Endothelial cell of hepatic sinusoid (primary cell): ENCODE data around the gene DLL4.

Source experiments
- in situ Hi-C: cut with HindIII; loops from 2 replicates; pipeline ENCODE4 v1.10.0; 2017; ENCODE audit warnings: low sequenced_read_pairs

DLL4 gene

DNA sequence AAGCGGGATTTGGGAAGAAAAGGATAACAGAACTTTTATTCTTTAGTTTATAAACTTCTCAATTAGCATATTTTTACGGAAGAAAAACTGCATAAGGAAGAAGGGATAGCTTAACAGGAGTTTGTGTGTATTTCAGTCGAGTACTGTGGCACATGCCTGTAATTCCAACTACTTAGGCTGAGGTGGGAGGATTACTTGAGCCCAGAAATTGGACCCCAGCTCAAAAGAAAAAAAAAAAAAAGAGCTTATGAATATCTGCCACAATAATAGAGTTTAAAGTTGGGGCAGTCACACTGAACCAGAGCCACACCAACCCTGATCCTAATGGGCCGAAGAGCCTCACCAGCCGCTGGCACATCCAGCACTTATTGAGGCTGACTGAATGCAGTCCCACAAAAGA is 55.3 kb downstream of the DLL4 start:
- in situ Hi-C loops = no loop called here

DNA sequence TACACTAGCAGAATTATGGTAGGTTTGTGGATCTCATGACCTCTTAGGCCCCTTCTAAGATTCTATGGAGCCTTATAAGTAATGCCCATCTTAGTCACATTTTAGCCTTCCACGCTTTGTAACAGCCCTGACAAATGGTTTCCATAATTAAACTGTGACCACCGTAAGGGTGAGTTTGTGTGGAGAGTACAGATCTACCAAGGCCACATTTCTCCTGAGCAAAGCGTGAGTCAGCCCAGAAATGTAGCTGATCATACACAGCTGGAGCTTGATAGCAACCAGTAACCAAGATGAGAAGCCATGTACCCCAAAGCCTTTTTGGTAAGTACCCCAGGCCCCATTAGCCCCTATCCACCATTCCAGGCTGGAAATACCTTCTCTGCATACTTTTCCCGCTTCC is 55.8 kb downstream of the DLL4 start:
- in situ Hi-C loops = no loop called here

DNA sequence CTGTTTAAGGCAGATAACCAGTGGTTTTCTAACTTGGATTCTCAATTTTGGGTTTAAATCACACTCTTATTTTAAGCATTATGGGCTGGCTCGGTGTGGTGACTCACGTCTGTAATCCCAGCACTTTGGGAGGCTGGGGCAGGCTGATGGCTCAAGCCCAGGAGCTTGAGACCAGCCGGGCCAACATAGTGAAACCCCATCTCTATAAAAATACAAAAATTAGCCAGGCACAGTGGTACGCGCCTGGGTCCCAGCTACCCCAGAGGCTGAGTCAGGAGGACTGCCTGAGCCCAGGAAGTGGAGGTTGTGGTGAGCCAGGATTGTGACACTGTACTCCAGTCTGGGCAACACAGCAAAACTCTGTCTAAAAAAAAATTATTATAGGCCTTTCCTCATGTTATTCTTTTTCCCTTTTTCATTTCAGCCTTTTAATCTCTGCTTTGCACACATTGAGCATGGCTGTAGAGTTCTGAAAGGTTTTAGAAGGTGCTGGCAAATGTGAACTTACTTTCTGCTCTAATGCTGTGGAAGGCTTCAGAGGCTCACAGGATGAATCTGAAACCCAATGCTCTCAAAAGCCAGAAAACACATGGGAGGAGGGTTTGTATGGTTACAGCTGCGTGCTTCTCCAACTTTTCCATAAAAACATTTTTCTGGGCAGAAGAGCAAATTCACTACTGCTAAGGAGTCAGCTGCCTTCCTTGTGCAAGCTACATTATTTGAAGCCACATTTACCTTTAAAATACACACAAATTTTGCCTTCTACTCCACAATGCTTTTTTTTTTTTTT is 56.6 kb downstream of the DLL4 start:
- in situ Hi-C loops = no loop called here

DNA sequence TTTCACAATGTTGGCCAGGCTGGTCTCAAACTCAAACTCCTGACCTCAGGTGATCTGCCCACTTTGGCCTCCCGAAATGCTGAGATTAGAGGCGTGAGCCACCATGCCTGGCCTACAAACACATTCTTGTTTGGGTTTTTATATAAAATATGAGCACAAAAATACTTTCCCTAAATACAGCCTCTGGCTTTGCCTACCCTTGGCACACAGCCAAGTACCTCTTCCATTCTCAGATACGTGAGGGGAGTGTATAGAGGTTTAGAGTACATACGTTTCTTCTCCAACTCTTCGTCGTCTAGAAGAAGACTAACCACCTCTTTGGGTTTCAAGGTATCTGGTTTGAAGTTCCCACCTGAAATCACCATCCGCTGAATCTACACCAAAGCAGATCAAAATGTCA is 57.7 kb downstream of the DLL4 start:
- in situ Hi-C loops = no loop called here

DNA sequence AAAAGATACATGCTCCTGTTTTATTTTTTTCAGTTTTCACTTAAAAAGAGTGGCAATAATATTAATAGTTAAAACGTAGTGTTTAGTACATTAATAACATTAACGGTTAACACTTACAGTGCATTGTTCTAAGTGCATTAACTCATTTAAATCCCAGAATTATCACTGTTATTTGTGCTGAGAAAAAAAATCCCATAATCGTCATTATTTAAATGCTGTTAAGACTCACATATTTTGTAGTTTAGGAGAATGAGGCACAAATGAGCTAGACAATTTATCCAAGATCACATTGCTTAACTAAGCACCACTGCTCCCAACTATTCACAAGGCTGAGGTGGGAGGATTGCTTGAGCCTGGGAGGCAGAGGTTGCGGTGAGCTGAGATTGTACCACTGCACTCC is 59.0 kb downstream of the DLL4 start:
- in situ Hi-C loops = no loop called here
